Activated CD8-positive, alpha-beta T cell treated with anti-CD3 and anti-CD28 coated beads for 36 hours (primary cell): ENCODE results near the gene AKAP13. TPM values are rescaled to one million over a fixed set of nuclear protein-coding genes. Genes with fewer than 3 reads are reported as not detected.

Experiments used
- ATAC-seq: fragments of 200-7000 bp; cut with Tn5 transposase; one replicate; pipeline ENCODE4 v1.10.0; 2021; ENCODE audit warnings: mild to moderate bottlenecking, moderate library complexity
- CTCF ChIA-PET: fragments of 350-600 bp; sonication (Branson Sonifier 250); formaldehyde crosslinking; loops from one replicate; lab custom pipeline; 2021; ENCODE audit warnings: antibody characterized with exemption; lab: Charles Lee
- POLR2A ChIA-PET: fragments of 350-600 bp; sonication (Branson Sonifier 250); formaldehyde crosslinking; loops from one replicate; lab custom pipeline; 2021; ENCODE audit warnings: antibody characterized with exemption; lab: Charles Lee
- DNase-seq: peaks from one replicate; pipeline ENCODE4 v3.0.0-alpha.2; 2020
- H3K27ac Mint-ChIP-seq: one replicate; pipeline ENCODE4 v1.8.0; 2021; ENCODE audit warnings: mild to moderate bottlenecking, mixed read lengths
- H3K27me3 Mint-ChIP-seq: one replicate; pipeline ENCODE4 v1.8.0; 2021; ENCODE audit warnings: mixed read lengths
- H3K36me3 Mint-ChIP-seq: one replicate; pipeline ENCODE4 v1.8.0; 2021; ENCODE audit warnings: low read depth, mixed read lengths
- H3K4me1 Mint-ChIP-seq: one replicate; pipeline ENCODE4 v1.8.0; 2021; ENCODE audit warnings: low read depth, mixed read lengths
- H3K4me3 Mint-ChIP-seq: one replicate; pipeline ENCODE4 v1.8.0; 2021; ENCODE audit warnings: mild to moderate bottlenecking, moderate library complexity, mixed read lengths
- H3K9me3 Mint-ChIP-seq: one replicate; pipeline ENCODE4 v1.8.0; 2021; ENCODE audit warnings: mixed read lengths
- intact Hi-C: fragments of 100-400 bp; cut with micrococcal nuclease; formaldehyde crosslinking; loops from one replicate; pipeline ENCODE4 v1.10.0; 2022
- total RNA-seq, 2 experiments: library from RNA; stranded (reverse); gene quantifications; one replicate each; pipeline ENCODE4 v1.2.3, GENCODE V29; 2021
- TF ChIP-seq, protein P1 (sequence below): fragments of 200-600 bp; IDR thresholded peaks from one replicate; pipeline ENCODE4 v1.8.0; 2022; ENCODE audit warnings: antibody characterized with exemption, mild to moderate bottlenecking

AKAP13 gene
- total RNA-seq, 2 experiments from 2014 or later: 79.1 to 79.5 TPM

DNA sequence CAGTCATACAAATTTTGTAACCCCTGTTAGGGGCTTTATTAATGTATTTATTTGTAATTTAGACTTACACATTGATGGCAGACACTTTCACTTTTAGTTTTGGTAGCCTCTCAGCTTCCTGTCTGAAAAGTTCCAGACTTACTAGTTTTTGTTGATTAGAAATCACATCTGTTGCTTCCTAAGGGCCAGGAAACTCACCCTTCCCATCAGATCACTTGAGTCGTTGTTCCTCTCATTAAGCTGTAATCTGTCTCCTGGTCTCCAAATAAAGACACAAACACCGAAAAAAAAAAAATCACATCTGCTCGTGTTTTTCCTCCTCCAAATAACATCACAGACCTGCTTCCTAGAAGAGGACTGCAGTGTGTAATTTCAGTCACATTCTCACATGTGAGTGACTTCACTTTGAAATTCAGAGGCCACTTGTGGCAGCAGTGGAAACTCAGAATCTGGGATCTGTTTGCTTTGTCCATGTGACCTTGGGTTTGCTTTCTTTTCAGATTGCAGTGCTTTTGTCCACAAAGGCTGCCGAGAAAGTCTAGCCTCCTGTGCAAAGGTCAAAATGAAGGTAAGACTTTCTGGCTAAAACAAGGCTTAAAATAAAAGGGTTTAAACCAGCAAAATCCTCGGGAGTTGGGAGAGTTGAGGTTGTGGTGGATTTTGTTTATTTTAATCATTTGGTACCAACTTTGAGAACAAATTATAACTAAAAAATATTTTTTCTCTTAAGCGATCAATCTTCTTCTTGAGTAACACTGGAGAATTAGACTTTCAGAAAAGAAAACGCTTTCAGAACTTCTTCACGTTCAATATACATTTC lies 327.3 kb downstream of the AKAP13 start:
- ChIA-PET CTCF (interaction anchor here (1.1 to 1.3 kb wide), 2 partner anchors 22 to 91 kb away, joined by 4 read pairs; no protein-coding TSS in a partner anchor), POLR2A (interaction anchor here (0.7 to 6.7 kb wide), 6 partner anchors 12 to 125 kb away, joined by 3 to 152 read pairs (median 4); no protein-coding TSS in a partner anchor)
- Mint-ChIP-seq H3K36me3 (peaks cover 52% of the 10 kb centered on the region), H3K4me3 (peak overlapping the region; percentile 78), H3K27ac (peak overlapping the region; percentile 97), H3K27me3 (no peaks in the 10 kb centered on the region), H3K9me3 (no peaks in the 10 kb centered on the region), H3K4me1 (peaks cover 81% of the 10 kb centered on the region)
- ATAC-seq: peak; percentile 10
- intact Hi-C loops: loop anchor here (5.0 to 10.0 kb wide), 2 partner anchors 90 to 223 kb away; no protein-coding TSS in a partner anchor
- DNase-seq: peak; percentile 56
- TF ChIP-seq, protein P1, sequence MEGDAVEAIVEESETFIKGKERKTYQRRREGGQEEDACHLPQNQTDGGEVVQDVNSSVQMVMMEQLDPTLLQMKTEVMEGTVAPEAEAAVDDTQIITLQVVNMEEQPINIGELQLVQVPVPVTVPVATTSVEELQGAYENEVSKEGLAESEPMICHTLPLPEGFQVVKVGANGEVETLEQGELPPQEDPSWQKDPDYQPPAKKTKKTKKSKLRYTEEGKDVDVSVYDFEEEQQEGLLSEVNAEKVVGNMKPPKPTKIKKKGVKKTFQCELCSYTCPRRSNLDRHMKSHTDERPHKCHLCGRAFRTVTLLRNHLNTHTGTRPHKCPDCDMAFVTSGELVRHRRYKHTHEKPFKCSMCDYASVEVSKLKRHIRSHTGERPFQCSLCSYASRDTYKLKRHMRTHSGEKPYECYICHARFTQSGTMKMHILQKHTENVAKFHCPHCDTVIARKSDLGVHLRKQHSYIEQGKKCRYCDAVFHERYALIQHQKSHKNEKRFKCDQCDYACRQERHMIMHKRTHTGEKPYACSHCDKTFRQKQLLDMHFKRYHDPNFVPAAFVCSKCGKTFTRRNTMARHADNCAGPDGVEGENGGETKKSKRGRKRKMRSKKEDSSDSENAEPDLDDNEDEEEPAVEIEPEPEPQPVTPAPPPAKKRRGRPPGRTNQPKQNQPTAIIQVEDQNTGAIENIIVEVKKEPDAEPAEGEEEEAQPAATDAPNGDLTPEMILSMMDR: no peak

DNA sequence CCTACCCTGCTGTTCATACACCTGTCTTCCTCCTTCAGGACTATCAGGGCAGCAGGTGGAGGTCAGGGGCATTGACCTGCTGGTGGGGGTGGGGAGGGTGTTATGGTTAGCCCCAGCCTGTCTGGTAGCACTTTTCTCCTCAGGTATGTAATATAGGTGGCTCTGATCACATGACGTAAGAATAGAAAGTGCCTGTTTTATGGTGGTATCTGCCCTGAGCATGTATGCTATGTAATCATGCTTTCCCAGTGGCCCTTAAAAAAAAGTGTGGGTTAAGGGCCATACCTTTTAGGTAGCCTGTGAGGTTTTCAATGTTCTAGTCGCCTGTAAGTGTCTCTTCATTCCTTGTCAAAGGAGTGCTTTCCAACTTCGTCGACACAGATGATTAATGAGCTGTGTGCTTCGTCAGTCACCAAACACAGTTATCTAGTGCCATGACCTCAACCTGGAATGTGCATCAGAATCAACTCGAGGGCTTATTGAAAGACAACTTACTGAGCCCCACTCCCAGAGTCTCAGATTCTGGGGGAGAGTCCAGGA lies 328.1 kb downstream of the AKAP13 start:
- ChIA-PET CTCF (interaction anchor here (1.1 to 2.2 kb wide), 4 partner anchors 15 to 92 kb away, joined by 3 to 9 read pairs (median 4); no protein-coding TSS in a partner anchor), POLR2A (interaction anchor here (1.3 kb wide), 1 partner anchor 18 kb away, joined by 4 read pairs; no protein-coding TSS in a partner anchor)
- ATAC-seq (no peak), DNase-seq (no peak)
- intact Hi-C loops: loop anchor here (5.0 to 10.0 kb wide), 2 partner anchors 91 to 224 kb away; no protein-coding TSS in a partner anchor
- H3K4me3 Mint-ChIP-seq: peak overlapping the region; percentile 78
- H3K27ac Mint-ChIP-seq: peak overlapping the region; percentile 97
- H3K27me3 Mint-ChIP-seq: no peaks in the 10 kb centered on the region
- peaks cover 77% of the 10 kb centered on the region for H3K4me1 Mint-ChIP-seq
- TF ChIP-seq, protein P1: no peak
- H3K9me3 Mint-ChIP-seq: no peaks in the 10 kb centered on the region
- H3K36me3 Mint-ChIP-seq: peaks cover 53% of the 10 kb centered on the region

DNA sequence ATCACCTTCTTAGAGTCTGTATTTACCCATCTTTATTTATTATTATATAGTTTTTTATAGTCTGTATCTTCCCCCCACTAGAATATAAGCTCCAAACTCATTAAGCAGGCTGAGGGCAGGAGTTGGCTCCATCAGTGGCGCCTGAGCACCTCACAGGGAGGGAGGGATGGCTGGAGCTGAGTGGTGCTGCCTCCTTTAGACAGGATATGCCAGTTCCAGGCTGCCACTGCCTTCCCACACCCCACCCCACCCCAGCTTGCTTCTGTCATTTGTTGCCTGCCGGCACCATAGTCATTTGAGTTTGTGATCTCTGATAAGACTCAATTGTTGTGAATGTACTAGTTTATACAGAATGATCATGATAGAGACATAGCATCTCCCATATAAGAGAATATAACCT lies 328.8 kb downstream of the AKAP13 start:
- TF ChIP-seq, protein P1: no peak
- Mint-ChIP-seq H3K36me3 (peaks cover 54% of the 10 kb centered on the region), H3K9me3 (no peaks in the 10 kb centered on the region), H3K27ac (peak overlapping the region; percentile 97), H3K27me3 (no peaks in the 10 kb centered on the region), H3K4me3 (no peak overlapping the region), H3K4me1 (peaks cover 74% of the 10 kb centered on the region)
- DNase-seq: no peak
- ATAC-seq: no peak
- CTCF ChIA-PET: interaction anchor here (0.6 to 2.2 kb wide), 6 partner anchors 11 to 418 kb away, joined by 3 to 9 read pairs (median 4); no protein-coding TSS in a partner anchor
- intact Hi-C loops: loop anchor here (5.0 to 10.0 kb wide), 2 partner anchors 92 to 224 kb away; no protein-coding TSS in a partner anchor
- POLR2A ChIA-PET: interaction anchor here (0.7 to 1.3 kb wide), 3 partner anchors 12 to 19 kb away, joined by 3 to 4 read pairs (median 4); no protein-coding TSS in a partner anchor

- TF ChIP-seq, protein P1: no peak
- CTCF ChIA-PET: interaction anchor here (0.6 to 2.2 kb wide), 3 partner anchors 13 to 154 kb away, joined by 3 to 9 read pairs (median 3); no protein-coding TSS in a partner anchor
- POLR2A ChIA-PET: interaction anchor here (0.8 to 1.2 kb wide), 3 partner anchors 9 to 20 kb away, joined by 3 to 6 read pairs (median 5); no protein-coding TSS in a partner anchor
- Mint-ChIP-seq H3K27me3 (no peaks in the 10 kb centered on the region), H3K36me3 (peaks cover 53% of the 10 kb centered on the region), H3K4me1 (peaks cover 67% of the 10 kb centered on the region), H3K9me3 (no peaks in the 10 kb centered on the region), H3K27ac (peak overlapping the region; percentile 86), H3K4me3 (peak overlapping the region; percentile 18)
- intact Hi-C loops: no loop called here
- ATAC-seq (peak; percentile 13), DNase-seq (peak; percentile 50)
These were observed 330.0 kb downstream of the AKAP13 start for GRCh38 chr15:85710340-85710842.
